MM.1S (cell line): Measurements from ENCODE around the gene PADI2.

ENCODE experiments used
- DNase-seq: peaks from one replicate; pipeline ENCODE4 v3.0.0-alpha.2; 2015
- H2AFZ ChIP-seq: fragments of 300-600 bp; sonication (generic); 2 replicates; pipeline ENCODE4 v1.6.0; 2016; ENCODE audit warnings: antibody characterized with exemption, low read length
- H3F3A ChIP-seq: fragments of 300-600 bp; sonication (generic); 2 replicates; pipeline ENCODE4 v1.6.1; 2016; ENCODE audit warnings: mild to moderate bottlenecking, antibody characterized with exemption, low read length, moderate library complexity, mixed read lengths; ENCODE audit not compliant: insufficient read depth
- H3K27ac ChIP-seq: fragments of 300-600 bp; sonication (generic); 2 replicates; pipeline ENCODE4 v1.5.1; 2016; ENCODE audit warnings: mild to moderate bottlenecking, low read length
- H3K27me3 ChIP-seq: fragments of 300-600 bp; sonication (generic); replicated peaks from 2 replicates; pipeline ENCODE4 v1.6.0; 2016; ENCODE audit warnings: low read length; ENCODE audit not compliant: insufficient read depth
- H3K36me3 ChIP-seq: fragments of 300-600 bp; sonication (generic); replicated peaks from 2 replicates; pipeline ENCODE4 v1.6.1; 2016; ENCODE audit warnings: mild to moderate bottlenecking, low read length, mixed read lengths; ENCODE audit not compliant: insufficient read depth
- H3K4me1 ChIP-seq: fragments of 300-600 bp; sonication (generic); 2 replicates; pipeline ENCODE4 v1.6.1; 2016; ENCODE audit warnings: low read length, mixed read lengths
- H3K4me2 ChIP-seq: fragments of 300-600 bp; sonication (generic); 2 replicates; pipeline ENCODE4 v1.6.0; 2016; ENCODE audit warnings: low read depth, low read length
- H3K4me3 ChIP-seq: fragments of 300-600 bp; sonication (generic); 2 replicates; pipeline ENCODE4 v1.5.1; 2016; ENCODE audit warnings: low read length, mixed read lengths
- H3K79me2 ChIP-seq: fragments of 300-600 bp; sonication (generic); 2 replicates; pipeline ENCODE4 v1.6.1; 2016; ENCODE audit warnings: mixed run types, low read length, mixed read lengths
- H3K9ac ChIP-seq: fragments of 300-600 bp; sonication (generic); 2 replicates; pipeline ENCODE4 v1.6.1; 2016; ENCODE audit warnings: low read length, mixed read lengths
- H3K9me2 ChIP-seq: fragments of 300-600 bp; sonication (generic); replicated peaks from 2 replicates; pipeline ENCODE4 v1.6.1; 2016; ENCODE audit warnings: mild to moderate bottlenecking, low read length, mixed read lengths; ENCODE audit not compliant: insufficient read depth
- H3K9me3 ChIP-seq: fragments of 300-600 bp; sonication (generic); replicated peaks from 2 replicates; pipeline ENCODE4 v1.6.1; 2016; ENCODE audit warnings: mild to moderate bottlenecking, low read length, mixed read lengths; ENCODE audit not compliant: insufficient read depth
- H4K20me1 ChIP-seq: fragments of 300-600 bp; sonication (generic); 2 replicates; pipeline ENCODE4 v1.6.1; 2016; ENCODE audit warnings: mild to moderate bottlenecking, low read length, moderate library complexity, mixed read lengths; ENCODE audit not compliant: insufficient read depth
- CTCF ChIP-seq: fragments of 300-600 bp; sonication (generic); IDR thresholded peaks from 2 replicates; pipeline ENCODE4 v1.5.1; 2016; ENCODE audit warnings: antibody characterized with exemption, low read length, mixed read lengths
- EZH2 ChIP-seq: fragments of 300-600 bp; sonication (generic); optimal IDR thresholded peaks from 2 replicates; pipeline ENCODE3; 2017; ENCODE audit warnings: low read depth, mild to moderate bottlenecking, antibody characterized with exemption, low read length, mixed read lengths
- EZH2phosphoT487 ChIP-seq: fragments of 300-600 bp; sonication (generic); IDR thresholded peaks from 2 replicates; pipeline ENCODE4 v1.6.1; 2018; ENCODE audit warnings: antibody characterized with exemption, low read length

Gene PADI2

GRCh38 chr1:17097787-17098186 lies 21.5 kb downstream of the PADI2 start:
- no peaks in the 10 kb centered on the region for H3K79me2 ChIP-seq
- H3K4me3 ChIP-seq: no peak overlapping the region
- no peaks in the 10 kb centered on the region for H3K9me2 ChIP-seq
- H3K4me2 ChIP-seq: no peak overlapping the region
- H3K4me1 ChIP-seq: no peaks in the 10 kb centered on the region
- no peak overlapping the region for H2AFZ ChIP-seq
- H3F3A ChIP-seq: no peaks in the 10 kb centered on the region
- DNase-seq: no peak
- peaks cover 100% of the 10 kb centered on the region for H3K27me3 ChIP-seq
- H3K36me3 ChIP-seq: no peaks in the 10 kb centered on the region
- no peaks in the 10 kb centered on the region for H4K20me1 ChIP-seq
- no peak overlapping the region for H3K9ac ChIP-seq
- no peak overlapping the region for H3K27ac ChIP-seq
- TF ChIP-seq EZH2phosphoT487 (no peak), CTCF (no peak), EZH2 (no peak)
- H3K9me3 ChIP-seq: no peaks in the 10 kb centered on the region

GRCh38 chr1:17097147-17097546 lies 22.1 kb downstream of the PADI2 start:
- no peak for DNase-seq
- Histone ChIP-seq H3K79me2 (no peaks in the 10 kb centered on the region), H3F3A (no peaks in the 10 kb centered on the region), H3K4me2 (no peak overlapping the region), H3K36me3 (no peaks in the 10 kb centered on the region), H3K4me3 (no peak overlapping the region), H3K27me3 (peaks cover 98% of the 10 kb centered on the region), H2AFZ (no peak overlapping the region), H3K27ac (no peak overlapping the region), H3K9ac (no peak overlapping the region), H4K20me1 (no peaks in the 10 kb centered on the region), H3K4me1 (no peaks in the 10 kb centered on the region), H3K9me3 (no peaks in the 10 kb centered on the region), H3K9me2 (no peaks in the 10 kb centered on the region)
- TF ChIP-seq EZH2phosphoT487 (no peak), EZH2 (no peak), CTCF (no peak)

GRCh38 chr1:17096584-17096983 lies 22.7 kb downstream of the PADI2 start:
- no peaks in the 10 kb centered on the region for H3K4me1 ChIP-seq
- H3F3A ChIP-seq: no peaks in the 10 kb centered on the region
- no peak overlapping the region for H3K4me3 ChIP-seq
- no peak overlapping the region for H3K9ac ChIP-seq
- H2AFZ ChIP-seq: no peak overlapping the region
- peaks cover 98% of the 10 kb centered on the region for H3K27me3 ChIP-seq
- no peaks in the 10 kb centered on the region for H3K36me3 ChIP-seq
- no peaks in the 10 kb centered on the region for H4K20me1 ChIP-seq
- no peak for DNase-seq
- no peak overlapping the region for H3K27ac ChIP-seq
- no peaks in the 10 kb centered on the region for H3K9me2 ChIP-seq
- H3K9me3 ChIP-seq: no peaks in the 10 kb centered on the region
- no peaks in the 10 kb centered on the region for H3K79me2 ChIP-seq
- no peak for TF ChIP-seq EZH2
- TF ChIP-seq CTCF: no peak
- TF ChIP-seq EZH2phosphoT487: no peak
- no peak overlapping the region for H3K4me2 ChIP-seq
